ENCODE results near the gene SPEM1. TPM values are rescaled to one million over a fixed set of nuclear protein-coding genes. Genes with fewer than 3 reads are reported as not detected.

SPEM1 gene
- total and polyA plus RNA-seq, 4 donors = not detected

- TF ChIP-seq MAX (IDR thresholded peaks at IDR 0.05) = no peak
- TF ChIP-seq FOXA1 (IDR thresholded peaks at IDR 0.05) = no peak
- peak; percentile 97 for TF ChIP-seq YY1 (IDR thresholded peaks at IDR 0.05)
- peak; percentile 98 for TF ChIP-seq SP1 (IDR thresholded peaks at IDR 0.05)
- peak; percentile 36 to 42 for TF ChIP-seq JUND (IDR thresholded peaks at IDR 0.05)
These were observed 16.0 kb upstream of the SPEM1 start, which contains the start of gene TMEM256 (continued) for GRCh38 chr17:7403977-7404736.

GRCh38 chr17:7404737-7405349, 15.3 kb upstream of the SPEM1 start:
- DNase-seq (ENCODE audit: low spot score) = peak; percentile 45
- peaks cover 4 to 8% (median 7%) of the 10 kb centered on the region in 4 donors for H3K4me1 ChIP-seq (ENCODE audit: control insufficient read depth in 4 of 4, insufficient read depth in 4 of 4, low read length in 3 of 4)
- TF ChIP-seq YY1 (IDR thresholded peaks at IDR 0.05) (no peak), NR2F2 (IDR thresholded peaks at IDR 0.05) (no peak), ZBTB33 (IDR thresholded peaks at IDR 0.05) (no peak), SP1 (IDR thresholded peaks at IDR 0.05) (no peak), HNF4G (IDR thresholded peaks at IDR 0.05) (no peak), FOXA1 (IDR thresholded peaks at IDR 0.05) (no peak), EGR1 (IDR thresholded peaks at IDR 0.05; ENCODE audit: low read depth in 2 of 2) (no peak), CTCF (IDR thresholded peaks at IDR 0.05; ENCODE audit: low read depth, low read length, missing input control) (no peak), GABPA (IDR thresholded peaks at IDR 0.05 in 1 of 2, conservative IDR thresholded peaks at IDR 0.05 in 1 of 2) (no peak), RAD21 (IDR thresholded peaks at IDR 0.05) (no peak), TAF1 (conservative IDR thresholded peaks at IDR 0.05) (no peak), RXRA (IDR thresholded peaks at IDR 0.05) (no peak), REST (IDR thresholded peaks at IDR 0.05) (no peak), ATF3 (IDR thresholded peaks at IDR 0.05) (no peak), HNF4A (conservative IDR thresholded peaks at IDR 0.05) (no peak), JUND (IDR thresholded peaks at IDR 0.05) (no peak), FOXA2 (IDR thresholded peaks at IDR 0.05) (no peak)
- WGBS = 3% methylated on average over 65 of the region's 65 CpGs
- no peaks in the 10 kb centered on the region for H3K36me3 ChIP-seq (ENCODE audit: control insufficient read depth in 4 of 4, insufficient read depth in 3 of 4, low read depth in 1 of 4, low read length in 3 of 4)
- no peaks in the 10 kb centered on the region for H3K9me3 ChIP-seq (ENCODE audit: control insufficient read depth in 4 of 4, low read length in 3 of 4)
- no peak overlapping the region for H3K9ac ChIP-seq (ENCODE audit: low read depth in 1 of 2, low read length in 2 of 2)
- no peaks in the 10 kb centered on the region for H3K27me3 ChIP-seq (ENCODE audit: control insufficient read depth in 4 of 4, insufficient read depth in 4 of 4, low read length in 3 of 4)
- H3K4me3 ChIP-seq (ENCODE audit: low read depth in 1 of 3, low read length in 3 of 3) = peak overlapping the region in 2 of 3 donors; percentile 47 to 67
- H3K27ac ChIP-seq (ENCODE audit: low read depth in 1 of 2, low read length in 2 of 2) = peak overlapping the region; percentile 37 to 88
